HG03378 (cell line): ENCODE measurements around the gene IL15RA.
"Not testable (repeated sequence)": the region's sequence is repeated elsewhere in the genome, so short reads cannot be mapped to it uniquely, and the experiment has no call there.

Experiments
- ATAC-seq: cut with Tn5 transposase; IDR thresholded peaks from one replicate; pipeline ENCODE4 v1.9.1; 2021; ENCODE audit warnings: mild to moderate bottlenecking, moderate library complexity; ENCODE audit not compliant: unreplicated experiment

IL15RA gene

GRCh38 chr10:5933909-5934546 lies 43.3 kb downstream of the IL15RA start:
- ATAC-seq, result no peak

GRCh38 chr10:5932345-5932744 lies 45.0 kb downstream of the IL15RA start:
- no peak for ATAC-seq

GRCh38 chr10:5930272-5930671 lies 47.1 kb downstream of the IL15RA start:
- ATAC-seq, result no peak

- no peak for ATAC-seq
Measured at GRCh38 chr10:5929442-5929841, 47.9 kb downstream of the IL15RA start.

GRCh38 chr10:5927306-5927705 lies 50.0 kb downstream of the IL15RA start:
- no peak for ATAC-seq

GRCh38 chr10:5924889-5925288 lies 52.5 kb downstream of the IL15RA start:
- ATAC-seq, result no peak

GRCh38 chr10:5921746-5922145 lies 55.6 kb downstream of the IL15RA start:
- ATAC-seq, result no peak

- ATAC-seq, result no peak
Measured at GRCh38 chr10:5919568-5919967, 57.8 kb downstream of the IL15RA start.

- no peak for ATAC-seq
Measured at GRCh38 chr10:5918763-5919162, 58.6 kb downstream of the IL15RA start.

- ATAC-seq, result no peak
Measured at GRCh38 chr10:5917305-5917704, 60.0 kb downstream of the IL15RA start.

- no peak for ATAC-seq
Measured at GRCh38 chr10:5915451-5915850, 61.9 kb downstream of the IL15RA start.

GRCh38 chr10:5913736-5914135 lies 63.6 kb downstream of the IL15RA start:
- no peak for ATAC-seq

- no peak for ATAC-seq
Measured at GRCh38 chr10:5911670-5912069, 65.7 kb downstream of the IL15RA start.

- ATAC-seq, result no peak
Measured at GRCh38 chr10:5910323-5911100, 66.8 kb downstream of the IL15RA start.

GRCh38 chr10:5908676-5909075 lies 68.7 kb downstream of the IL15RA start:
- not testable (repeated sequence) for ATAC-seq

GRCh38 chr10:5906651-5907050 lies 70.7 kb downstream of the IL15RA start:
- ATAC-seq, result no peak

GRCh38 chr10:5905854-5906507 lies 71.4 kb downstream of the IL15RA start:
- no peak for ATAC-seq

GRCh38 chr10:5904227-5904626 lies 73.1 kb downstream of the IL15RA start:
- ATAC-seq, result peak; percentile 98

- ATAC-seq, result no peak
Measured at GRCh38 chr10:5903563-5903962, 73.8 kb downstream of the IL15RA start.

GRCh38 chr10:5902511-5903274 lies 74.7 kb downstream of the IL15RA start:
- ATAC-seq, result no peak
